Lower leg skin (tissue), 3 donors: ENCODE data around the gene CYP26B1.

Experiments used
- POLR2A ChIP-seq, 2 donors: fragments of 450-650 bp; IDR thresholded peaks; one replicate each; pipeline ENCODE4 v1.6.1; 2016 to 2017; ENCODE audit warnings: antibody characterized with exemption in 2 of 2, mild to moderate bottlenecking in 1 of 2, moderate library complexity in 1 of 2
- TF ChIP-seq, protein P1 (sequence below), 3 donors: fragments of 450-650 bp; IDR thresholded peaks; one replicate each; pipeline ENCODE4 v1.5.1; 2016; ENCODE audit warnings: antibody characterized with exemption in 3 of 3, mild to moderate bottlenecking in 3 of 3, moderate library complexity in 2 of 3

- TF ChIP-seq POLR2A (IDR thresholded peaks at IDR 0.05), result no peak
- TF ChIP-seq, protein P1, sequence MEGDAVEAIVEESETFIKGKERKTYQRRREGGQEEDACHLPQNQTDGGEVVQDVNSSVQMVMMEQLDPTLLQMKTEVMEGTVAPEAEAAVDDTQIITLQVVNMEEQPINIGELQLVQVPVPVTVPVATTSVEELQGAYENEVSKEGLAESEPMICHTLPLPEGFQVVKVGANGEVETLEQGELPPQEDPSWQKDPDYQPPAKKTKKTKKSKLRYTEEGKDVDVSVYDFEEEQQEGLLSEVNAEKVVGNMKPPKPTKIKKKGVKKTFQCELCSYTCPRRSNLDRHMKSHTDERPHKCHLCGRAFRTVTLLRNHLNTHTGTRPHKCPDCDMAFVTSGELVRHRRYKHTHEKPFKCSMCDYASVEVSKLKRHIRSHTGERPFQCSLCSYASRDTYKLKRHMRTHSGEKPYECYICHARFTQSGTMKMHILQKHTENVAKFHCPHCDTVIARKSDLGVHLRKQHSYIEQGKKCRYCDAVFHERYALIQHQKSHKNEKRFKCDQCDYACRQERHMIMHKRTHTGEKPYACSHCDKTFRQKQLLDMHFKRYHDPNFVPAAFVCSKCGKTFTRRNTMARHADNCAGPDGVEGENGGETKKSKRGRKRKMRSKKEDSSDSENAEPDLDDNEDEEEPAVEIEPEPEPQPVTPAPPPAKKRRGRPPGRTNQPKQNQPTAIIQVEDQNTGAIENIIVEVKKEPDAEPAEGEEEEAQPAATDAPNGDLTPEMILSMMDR (IDR thresholded peaks at IDR 0.05), result no peak
Measured at GRCh38 chr2:72127401-72128058, 20.1 kb downstream of the CYP26B1 start.
